HepG2 (cell line): ENCODE results near the gene AMBRA1. TPM values are rescaled to one million over a fixed set of nuclear protein-coding genes. Genes with fewer than 3 reads are reported as not detected.

Experiments used
- ATAC-seq: fragments of 200-7000 bp; cut with Tn5 transposase; 3 replicates; pipeline ENCODE4 v1.9.1; 2020; ENCODE audit warnings: mild to moderate bottlenecking, moderate library complexity
- BruUV-seq: library from RNA; stranded (reverse); fragments of 400-500 nt; replicated peaks from 2 replicates; lab custom pipeline; 2021; lab: Mats Ljungman, UMichigan
- CTCF ChIA-PET: fragments of 300-600 bp; formaldehyde crosslinking; extraction: SDS; loops from one replicate; lab custom pipeline; 2021; ENCODE audit warnings: low total read pairs, inconsistent platforms, low intra/inter-chr PET ratio; lab: Yijun Ruan, JAX
- POLR2A ChIA-PET: fragments of 350-600 bp; sonication (Branson Sonifier 250); formaldehyde crosslinking; loops from one replicate; lab custom pipeline; 2020; ENCODE audit warnings: antibody characterized with exemption, inconsistent platforms; lab: Yijun Ruan, JAX
- DNase-seq: peaks from one replicate; pipeline ENCODE4 v3.0.0-alpha.2; 2015; ENCODE audit warnings: low spot score
- FAIRE-seq: peaks from 3 replicates; lab custom pipeline; 2011; peaks lifted over from hg19 to GRCh38; lab: Jason Lieb, UNC
- H2AFZ ChIP-seq: one replicate; pipeline ENCODE4 v1.6.1; 2011; ENCODE audit warnings: low read length, inconsistent platforms
- H3K27ac ChIP-seq: fragments of 300-600 bp; 3 replicates; pipeline ENCODE4 v1.8.0; 2011; ENCODE audit warnings: mixed run types, mild to moderate bottlenecking, mixed read lengths, low read length, inconsistent platforms; ENCODE audit not compliant: insufficient read depth; ENCODE audit errors: extremely low read length
- H3K27me3 ChIP-seq, 2 experiments: fragments of 200-600 bp in 1 of 2; 2 replicates in 1 of 2; 3 replicates in 1 of 2; pipeline versions ENCODE4 v1.6.0 to v1.8.0; 2011; ENCODE audit warnings: low read length in 2 of 2, mild to moderate bottlenecking in 2 of 2, moderate library complexity in 2 of 2, inconsistent platforms in 1 of 2; ENCODE audit not compliant: insufficient read depth in 2 of 2, control insufficient read depth in 1 of 2
- H3K36me3 ChIP-seq, 2 experiments: fragments of 200-600 bp in 1 of 2; replicated peaks in 1 of 2; 2 replicates in 1 of 2; 3 replicates in 1 of 2; pipeline versions ENCODE4 v1.5.1 to v1.8.0; 2011; ENCODE audit warnings: low read length in 2 of 2, inconsistent platforms in 1 of 2; ENCODE audit not compliant: insufficient read depth in 2 of 2, control insufficient read depth in 1 of 2
- H3K4me1 ChIP-seq: 2 replicates; pipeline ENCODE4 v1.5.1; 2012; ENCODE audit warnings: low read length, inconsistent platforms; ENCODE audit not compliant: insufficient read depth
- H3K4me2 ChIP-seq: 2 replicates; pipeline ENCODE4 v1.6.0; 2011; ENCODE audit warnings: low read depth, low read length, inconsistent platforms
- H3K4me3 ChIP-seq, 3 experiments: fragments of 200-600 bp in 1 of 3; sonication (generic), shearing (Covaris generic) in 1 of 3; replicated peaks in 1 of 3; 2 replicates each; pipeline ENCODE4 v1.5.1; 2011 to 2016; ENCODE audit warnings: low read length in 3 of 3, inconsistent platforms in 2 of 3, low read depth in 2 of 3, mild to moderate bottlenecking in 2 of 3, control low read depth in 1 of 3, mixed read lengths in 1 of 3; ENCODE audit not compliant: insufficient read depth in 1 of 3
- H3K79me2 ChIP-seq: one replicate; pipeline ENCODE4 v1.6.1; 2011; ENCODE audit warnings: low read length, inconsistent platforms; ENCODE audit not compliant: insufficient read depth
- H3K9ac ChIP-seq: 2 replicates; pipeline ENCODE4 v1.6.0; 2011; ENCODE audit warnings: mild to moderate bottlenecking, low read depth, low read length, inconsistent platforms; ENCODE audit not compliant: insufficient read depth
- H3K9me3 ChIP-seq: 2 replicates; pipeline ENCODE4 v1.5.1; 2012; ENCODE audit warnings: mild to moderate bottlenecking, low read length
- H4K20me1 ChIP-seq: 2 replicates; pipeline ENCODE4 v1.6.0; 2011; ENCODE audit warnings: inconsistent platforms, mild to moderate bottlenecking, low read length, moderate library complexity; ENCODE audit not compliant: insufficient read depth
- ATF7-NPFF ChIP-seq: sonication (generic); formaldehyde crosslinking; IDR thresholded peaks from 2 replicates; pipeline ENCODE4 v1.8.1; 2023; ENCODE audit warnings: mild to moderate bottlenecking, low read depth, missing genetic modification reagents, moderate library complexity
- GFI1 ChIP-seq: sonication (generic); formaldehyde crosslinking; IDR thresholded peaks from 2 replicates; pipeline ENCODE4 v1.5.0; 2020; ENCODE audit warnings: missing genetic modification reagents, mild to moderate bottlenecking, borderline replicate concordance
- GMEB2 ChIP-seq: IDR thresholded peaks from 2 replicates; pipeline ENCODE4 v1.6.1; 2016; ENCODE audit warnings: missing biosample characterization, missing genetic modification reagents, low read depth
- IRX3 ChIP-seq: sonication (generic); formaldehyde crosslinking; IDR thresholded peaks from 2 replicates; pipeline ENCODE4 v1.8.1; 2023; ENCODE audit warnings: mild to moderate bottlenecking, low read depth, missing genetic modification reagents, borderline replicate concordance
- MED1 ChIP-seq: sonication (generic); formaldehyde crosslinking; IDR thresholded peaks from 2 replicates; pipeline ENCODE4 v1.4.0; 2020; ENCODE audit warnings: missing genetic modification reagents
- MLXIP ChIP-seq: sonication (generic); formaldehyde crosslinking; IDR thresholded peaks from 2 replicates; pipeline ENCODE4 v1.9.0; 2021; ENCODE audit warnings: missing genetic modification reagents, borderline replicate concordance
- PRDM4 ChIP-seq: sonication (generic); formaldehyde crosslinking; IDR thresholded peaks from 2 replicates; pipeline ENCODE4 v1.9.0; 2021; ENCODE audit warnings: missing genetic modification reagents, borderline replicate concordance
- PTBP1 ChIP-seq: fragments of 200-400 bp; formaldehyde crosslinking; IDR thresholded peaks from 2 replicates; pipeline ENCODE4 v1.6.1; 2018; ENCODE audit warnings: low read length, low read depth; ENCODE audit not compliant: poor library complexity, severe bottlenecking
- SNAPC5 ChIP-seq: sonication (generic); formaldehyde crosslinking; IDR thresholded peaks from 2 replicates; pipeline ENCODE4 v1.8.1; 2023; ENCODE audit warnings: mild to moderate bottlenecking, missing genetic modification reagents, borderline replicate concordance
- SRF ChIP-seq: IDR thresholded peaks from 2 replicates; pipeline ENCODE4 v1.6.1; 2011; ENCODE audit warnings: mild to moderate bottlenecking, low read depth, low read length, moderate library complexity
- ZNF382 ChIP-seq: sonication (generic); formaldehyde crosslinking; IDR thresholded peaks from 2 replicates; pipeline ENCODE4 v1.5.0; 2020; ENCODE audit warnings: missing genetic modification reagents, mild to moderate bottlenecking, borderline replicate concordance
- ZNF775 ChIP-seq: sonication (generic); formaldehyde crosslinking; IDR thresholded peaks from 2 replicates; pipeline ENCODE4 v1.4.0; 2020; ENCODE audit warnings: missing genetic modification reagents, mild to moderate bottlenecking, moderate library complexity, borderline replicate concordance
- ZNF776 ChIP-seq: sonication (generic); formaldehyde crosslinking; IDR thresholded peaks from 2 replicates; pipeline ENCODE4 v1.4.0; 2020; ENCODE audit warnings: mild to moderate bottlenecking, missing genetic modification reagents
- WGBS: methylation state at CpG from one replicate; pipeline ENCODE4 v1.1.6; 2017; ENCODE audit warnings: low lambda C conversion rate; 5-methylcytosine and 5-hydroxymethylcytosine counted together
- in situ Hi-C: cut with HindIII; loops from 2 replicates; pipeline ENCODE4 v1.10.0; 2017; ENCODE audit warnings: low pct_unique_long_range_greater_than_20kb; ENCODE audit not compliant: extremely low pct_ligation_motif_present
- intact Hi-C: fragments of 100-400 bp; cut with micrococcal nuclease; formaldehyde crosslinking; loops from one replicate; pipeline ENCODE4 v1.10.0; 2022; ENCODE audit not compliant: unreplicated experiment
- polyA plus RNA-seq, 8 experiments: library from polyadenylated mRNA; depleted of rRNA in 3 of 8; stranded (reverse) in 7 of 8; unstranded in 1 of 8; fragments of >200 nt; fragmentation: Illumina TruSeq in 4 of 8; extraction: Trizol in 4 of 8; gene quantifications; 2 replicates each; pipeline versions ENCODE4 v1.2.1 to v1.2.3, GENCODE V29; 2011 to 2016; ENCODE audit warnings: low read depth in 4 of 8, missing spikeins in 1 of 8, mixed read lengths in 1 of 8; ENCODE audit not compliant: insufficient read depth in 1 of 8
- total RNA-seq, 5 experiments: library from RNA; depleted of rRNA; stranded (reverse); fragments of >200 nt; fragmentation: Illumina TruSeq; extraction: Trizol; gene quantifications; 2 replicates each; pipeline ENCODE4 v1.2.3, GENCODE V29; 2016; ENCODE audit warnings: low read depth in 1 of 5

The AMBRA1 gene
- total and polyA plus RNA-seq, 2 of the 13 experiments (the other 11 are each of a cell fraction or from before 2014, with no cell fraction given), result 15.7 to 26.0 TPM

GRCh38 chr11:46392421-46393230 lies 201.2 kb downstream of the AMBRA1 start:
- intact Hi-C loops, result no loop called here
- no peak overlapping the region for H3K27ac ChIP-seq
- ATAC-seq (peak; percentile 74), FAIRE-seq (no peak), DNase-seq (peak; percentile 66)
- no peak overlapping the region for H2AFZ ChIP-seq
- H3K4me1 ChIP-seq, result peaks cover 41% of the 10 kb centered on the region
- WGBS, result 2% methylated on average over 34 of the region's 71 CpGs
- CTCF ChIA-PET, result no interaction called here
- in situ Hi-C loops, result no loop called here
- BruUV-seq, result no TSS peak
- H3K27me3 ChIP-seq, result peaks cover 13 to 32% of the 10 kb centered on the region in 2 experiments
- no peaks in the 10 kb centered on the region for H3K9me3 ChIP-seq
- POLR2A ChIA-PET, result interaction anchor here (0.9 to 2.0 kb wide), 7 partner anchors 8 to 219 kb away, joined by 3 to 9 read pairs (median 4); no protein-coding TSS in a partner anchor
- H3K36me3 ChIP-seq, result peaks cover 7 to 15% of the 10 kb centered on the region in 2 experiments; a peak in 4 of 5 replicates
- H4K20me1 ChIP-seq, result peaks cover 15% of the 10 kb centered on the region
- peak overlapping the region; percentile 73 for H3K4me2 ChIP-seq
- H3K79me2 ChIP-seq, result no peaks in the 10 kb centered on the region
- H3K9ac ChIP-seq, result no peak overlapping the region
- H3K4me3 ChIP-seq, result peak overlapping the region; percentile 52 to 82 (median 58)
- TF ChIP-seq PRDM4, result 0 out of 2 replicates have a peak, but pooled peaks have one; percentile 86
- TF ChIP-seq ZNF382 (CRISPR knock-in tag), result no peak
- 0 out of 2 replicates have a peak, but pooled peaks have one; percentile 53 for TF ChIP-seq SNAPC5
- peak; percentile 89 for TF ChIP-seq MED1 (CRISPR knock-in tag)
- TF ChIP-seq IRX3, result peak; percentile 88; the same call in 1 of the 2 replicates
- no peak for TF ChIP-seq SRF
- TF ChIP-seq GMEB2 (CRISPR knock-in tag), result no peak
- TF ChIP-seq GFI1 (CRISPR knock-in tag), result peak; percentile 85; the same call in 1 of the 2 replicates
- no peak for TF ChIP-seq PTBP1
- peak; percentile 97 for TF ChIP-seq MLXIP (CRISPR knock-in tag)
- TF ChIP-seq ATF7-NPFF, result peak; percentile 98
- no peak for TF ChIP-seq ZNF775 (CRISPR knock-in tag)
- TF ChIP-seq ZNF776 (CRISPR knock-in tag), result peak; percentile 99
